IMR-90 (cell line): Measurements from ENCODE around the gene TNIP1. TPM values are rescaled to one million over a fixed set of nuclear protein-coding genes. Genes with fewer than 3 reads are reported as not detected.

Experiments
- ATAC-seq: fragments of 200-7000 bp; cut with Tn5 transposase; 2 replicates; pipeline ENCODE4 v1.9.1; 2020; ENCODE audit warnings: low read depth, mild to moderate bottlenecking, moderate library complexity
- BruUV-seq: library from RNA; stranded (reverse); fragments of 400-500 nt; replicated peaks from 2 replicates; lab custom pipeline; 2021; lab: Mats Ljungman, UMichigan
- CTCF ChIA-PET: fragments of 300-600 bp; formaldehyde crosslinking; extraction: SDS; loops from one replicate; lab custom pipeline; 2021; ENCODE audit warnings: antibody characterized with exemption; lab: Yijun Ruan, JAX
- POLR2A ChIA-PET: fragments of 300-600 bp; sonication (Branson Sonifier 250); formaldehyde crosslinking; loops from one replicate; lab custom pipeline; 2022; ENCODE audit warnings: antibody characterized with exemption; ENCODE audit not compliant: unreplicated experiment; lab: Charles Lee
- DNase-seq: peaks from one replicate; pipeline ENCODE4 v3.0.0; 2013
- H2AFZ ChIP-seq: replicated peaks from 2 replicates; pipeline ENCODE3; 2013; ENCODE audit warnings: low read length, mild to moderate bottlenecking; ENCODE audit not compliant: poor library complexity
- H2AK5ac ChIP-seq: 2 replicates; pipeline ENCODE4 v1.6.1; 2013; ENCODE audit warnings: low read depth, low read length, inconsistent platforms
- H2AK9ac ChIP-seq: replicated peaks from 2 replicates; pipeline ENCODE3; 2013; ENCODE audit warnings: mild to moderate bottlenecking, low read depth, low read length, moderate library complexity; ENCODE audit not compliant: poor library complexity
- H2BK120ac ChIP-seq: 2 replicates; pipeline ENCODE4 v1.6.1; 2013; ENCODE audit warnings: low read depth, low read length, inconsistent platforms
- H2BK15ac ChIP-seq: 3 replicates; pipeline ENCODE4 v1.6.1; 2013; ENCODE audit warnings: low read depth, low read length, inconsistent platforms
- H2BK20ac ChIP-seq: 2 replicates; pipeline ENCODE4 v1.6.1; 2013; ENCODE audit warnings: low read depth, mild to moderate bottlenecking, inconsistent platforms, low read length, moderate library complexity
- H2BK5ac ChIP-seq: 2 replicates; pipeline ENCODE4 v1.6.1; 2013; ENCODE audit warnings: mild to moderate bottlenecking, low read depth, low read length, inconsistent platforms; ENCODE audit not compliant: poor library complexity, severe bottlenecking
- H3K14ac ChIP-seq: replicated peaks from 2 replicates; pipeline ENCODE4 v1.6.1; 2013; ENCODE audit warnings: low read depth, low read length, inconsistent platforms
- H3K18ac ChIP-seq: 2 replicates; pipeline ENCODE4 v1.6.1; 2013; ENCODE audit warnings: low read depth, low read length, control low read depth
- H3K23ac ChIP-seq: 2 replicates; pipeline ENCODE4 v1.6.1; 2013; ENCODE audit warnings: low read depth, low read length, inconsistent platforms
- H3K27ac ChIP-seq: 2 replicates; pipeline ENCODE4 v1.5.1; 2013; ENCODE audit warnings: mild to moderate bottlenecking, control low read depth, low read length; ENCODE audit not compliant: insufficient read depth
- H3K27me3 ChIP-seq: 2 replicates; pipeline ENCODE4 v1.6.1; 2013; ENCODE audit warnings: low read length; ENCODE audit not compliant: control insufficient read depth, insufficient read depth
- H3K36me3 ChIP-seq: 2 replicates; pipeline ENCODE4 v1.6.1; 2013; ENCODE audit warnings: low read length, mixed read lengths; ENCODE audit not compliant: control insufficient read depth, insufficient read depth
- H3K4ac ChIP-seq: 2 replicates; pipeline ENCODE4 v1.6.1; 2013; ENCODE audit warnings: low read depth, low read length, inconsistent platforms
- H3K4me1 ChIP-seq: 2 replicates; pipeline ENCODE4 v1.6.1; 2013; ENCODE audit warnings: low read length, mixed read lengths; ENCODE audit not compliant: control insufficient read depth, insufficient read depth
- H3K4me2 ChIP-seq: 2 replicates; pipeline ENCODE4 v1.6.1; 2013; ENCODE audit warnings: low read depth, mild to moderate bottlenecking, control low read depth, low read length, moderate library complexity
- H3K4me3 ChIP-seq: 2 replicates; pipeline ENCODE4 v1.5.1; 2013; ENCODE audit warnings: low read depth, mild to moderate bottlenecking, control low read depth, low read length, moderate library complexity; ENCODE audit not compliant: insufficient read depth
- H3K56ac ChIP-seq: 2 replicates; pipeline ENCODE4 v1.6.1; 2013; ENCODE audit warnings: low read length, inconsistent platforms; ENCODE audit not compliant: insufficient read depth; ENCODE audit errors: extremely low read depth
- H3K79me1 ChIP-seq, 2 experiments: 2 replicates each; pipeline ENCODE4 v1.6.1; 2013; ENCODE audit warnings: low read length in 2 of 2, inconsistent platforms in 1 of 2, low read depth in 1 of 2
- H3K9ac ChIP-seq: 2 replicates; pipeline ENCODE4 v1.6.1; 2013; ENCODE audit warnings: low read depth, low read length, control low read depth
- H3K9me1 ChIP-seq: 2 replicates; pipeline ENCODE4 v1.6.1; 2013; ENCODE audit warnings: low read length, inconsistent platforms; ENCODE audit not compliant: insufficient read depth
- H3K9me3 ChIP-seq: 2 replicates; pipeline ENCODE4 v1.6.1; 2013; ENCODE audit warnings: low read length; ENCODE audit not compliant: control insufficient read depth, insufficient read depth
- H4K20me1 ChIP-seq: 2 replicates; pipeline ENCODE4 v1.6.1; 2013; ENCODE audit warnings: low read length, inconsistent platforms; ENCODE audit not compliant: insufficient read depth
- H4K5ac ChIP-seq: 2 replicates; pipeline ENCODE4 v1.6.1; 2013; ENCODE audit warnings: mild to moderate bottlenecking, low read depth, low read length, control low read depth
- H4K8ac ChIP-seq, 2 experiments: 2 replicates each; pipeline ENCODE4 v1.6.1; 2013; ENCODE audit warnings: low read depth in 2 of 2, low read length in 2 of 2, control low read depth in 1 of 2, inconsistent platforms in 1 of 2
- H4K91ac ChIP-seq: 2 replicates; pipeline ENCODE4 v1.6.1; 2013; ENCODE audit warnings: low read depth, low read length, inconsistent platforms; ENCODE audit not compliant: insufficient read depth
- BHLHE40 ChIP-seq: fragments of 150-350 bp; IDR thresholded peaks from 2 replicates; pipeline ENCODE4 v1.6.1; 2016; ENCODE audit warnings: mild to moderate bottlenecking, low read depth, low read length
- CEBPB ChIP-seq: IDR thresholded peaks from 2 replicates; pipeline ENCODE4 v1.6.1; 2012; ENCODE audit warnings: low read depth, low read length, improper control_type of control experiment
- CHD1 ChIP-seq: IDR thresholded peaks from 2 replicates; pipeline ENCODE4 v1.6.1; 2012; ENCODE audit warnings: low read depth, low read length, improper control_type of control experiment
- CTCF ChIP-seq: conservative IDR thresholded peaks from 2 replicates; pipeline ENCODE4 v1.5.1; 2012; ENCODE audit warnings: mild to moderate bottlenecking, low read depth, low read length, improper control_type of control experiment
- ELK1 ChIP-seq: fragments of 150-350 bp; IDR thresholded peaks from 2 replicates; pipeline ENCODE4 v1.6.1; 2016; ENCODE audit warnings: low read depth, mild to moderate bottlenecking, low read length, moderate library complexity, borderline replicate concordance
- FOS ChIP-seq: fragments of 150-350 bp; IDR thresholded peaks from 2 replicates; pipeline ENCODE4 v1.6.1; 2016; ENCODE audit warnings: low read depth, low read length
- MAFK ChIP-seq: IDR thresholded peaks from 2 replicates; pipeline ENCODE4 v1.6.1; 2012; ENCODE audit warnings: low read depth, low read length, improper control_type of control experiment
- MAZ ChIP-seq: IDR thresholded peaks from 2 replicates; pipeline ENCODE4 v1.6.1; 2012; ENCODE audit warnings: low read depth, mild to moderate bottlenecking, low read length, improper control_type of control experiment, moderate library complexity, borderline replicate concordance
- NFE2L2 ChIP-seq: fragments of 150-350 bp; IDR thresholded peaks from 2 replicates; pipeline ENCODE4 v1.6.1; 2016; ENCODE audit warnings: low read depth, mild to moderate bottlenecking, low read length
- POLR2A ChIP-seq: IDR thresholded peaks from 2 replicates; pipeline ENCODE4 v1.6.1; 2012; ENCODE audit warnings: mild to moderate bottlenecking, low read depth, low read length
- RAD21 ChIP-seq: IDR thresholded peaks from 2 replicates; pipeline ENCODE4 v1.6.1; 2012; ENCODE audit warnings: low read length, improper control_type of control experiment
- RCOR1 ChIP-seq: IDR thresholded peaks from 2 replicates; pipeline ENCODE4 v1.6.1; 2012; ENCODE audit warnings: mild to moderate bottlenecking, low read length, improper control_type of control experiment; ENCODE audit not compliant: insufficient replicate concordance
- RFX5 ChIP-seq: IDR thresholded peaks from 2 replicates; pipeline ENCODE4 v1.8.0; 2012; ENCODE audit warnings: low read depth, mild to moderate bottlenecking, low read length, moderate library complexity
- SMC3 ChIP-seq: fragments of 150-350 bp; IDR thresholded peaks from 2 replicates; pipeline ENCODE4 v1.6.1; 2016; ENCODE audit warnings: low read depth, mild to moderate bottlenecking, antibody characterized with exemption, low read length, moderate library complexity
- USF2 ChIP-seq: fragments of 150-350 bp; IDR thresholded peaks from 2 replicates; pipeline ENCODE4 v1.6.1; 2017; ENCODE audit warnings: mild to moderate bottlenecking, antibody characterized with exemption, low read length, low read depth
- WGBS, 2 experiments: methylation state at CpG; one replicate each; pipeline versions ENCODE4 v1.1.5 to v1.1.7; 2013; ENCODE audit warnings: missing lambda C conversion rate in 2 of 2; ENCODE audit not compliant: insufficient read length in 1 of 2; ENCODE audit errors: extremely low coverage in 2 of 2; 5-methylcytosine and 5-hydroxymethylcytosine counted together
- dilution Hi-C: fragments of 300-500 bp; cut with HindIII; formaldehyde crosslinking; loops from one replicate; pipeline ENCODE4 v1.14.3; 2018; ENCODE audit warnings: low sequenced_read_pairs; ENCODE audit not compliant: unreplicated experiment
- in situ Hi-C: fragments of 300-500 bp; cut with MboI; formaldehyde crosslinking; loops from 3 replicates; pipeline ENCODE4 v1.14.3; 2019; ENCODE audit warnings: low sequenced_read_pairs, inconsistent platforms, mixed read lengths
- intact Hi-C: fragments of 100-400 bp; cut with micrococcal nuclease; formaldehyde crosslinking; loops from 2 replicates; pipeline ENCODE4 v1.10.0; 2022
- polyA plus RNA-seq, 3 experiments: library from polyadenylated mRNA; depleted of rRNA; stranded (reverse); fragments of >200 nt; gene quantifications; 2 replicates each; pipeline ENCODE4 v1.2.3, GENCODE V29; 2012; ENCODE audit warnings: low replicate concordance in 1 of 3
- total RNA-seq: library from RNA; depleted of rRNA; stranded (reverse); fragments of >200 nt; gene quantifications from 2 replicates; pipeline ENCODE4 v1.2.3, GENCODE V29; 2012

TNIP1 gene
- total and polyA plus RNA-seq, 2 of the 4 experiments (the other 2 are of a cell fraction) = 63.8 to 92.8 TPM

GRCh38 chr5:151107738-151108520, 27.1 kb upstream of the TNIP1 start:
- dilution Hi-C loops = no loop called here
- in situ Hi-C loops = no loop called here
- Histone ChIP-seq H3K14ac (no peak overlapping the region), H4K5ac (no peak overlapping the region), H3K56ac (no peak overlapping the region), H3K4me2 (no peak overlapping the region), H2AK9ac (peak overlapping the region; percentile 11), H2AK5ac (no peak overlapping the region), H3K4ac (no peak overlapping the region), H3K9ac (no peak overlapping the region), H4K91ac (no peak overlapping the region), H3K9me1 (peaks cover 26% of the 10 kb centered on the region), H3K4me3 (no peak overlapping the region), H2BK120ac (no peak overlapping the region), H3K23ac (no peak overlapping the region), H2BK20ac (no peak overlapping the region), H4K20me1 (peaks cover 10% of the 10 kb centered on the region; the same call in 1 of the 2 replicates), H2BK5ac (peak overlapping the region; percentile 7), H3K4me1 (peaks cover 16% of the 10 kb centered on the region), H3K18ac (no peak overlapping the region), H3K27me3 (no peaks in the 10 kb centered on the region), H3K36me3 (peaks cover 78% of the 10 kb centered on the region), H2BK15ac (no peak overlapping the region), H3K9me3 (no peaks in the 10 kb centered on the region), H3K79me1 (peaks cover 30 to 64% of the 10 kb centered on the region in 2 experiments), H2AFZ (no peak overlapping the region), H3K27ac (no peak overlapping the region), H4K8ac (no peak overlapping the region)
- intact Hi-C loops = no loop called here
- 79% methylated on average over 8 of the region's 11 CpGs; no CpG with 5 or more reads in 1 of the 2 experiments for WGBS, 2 experiments
- BruUV-seq = no TSS peak
- ATAC-seq = peak; percentile 45
- ChIA-PET CTCF (no interaction called here), POLR2A (no interaction called here)
- DNase-seq = peak; percentile 58
- TF ChIP-seq MAFK (no peak), FOS (no peak), POLR2A (no peak), RFX5 (no peak), CTCF (no peak), RCOR1 (no peak), CEBPB (no peak), ELK1 (no peak), SMC3 (no peak), NFE2L2 (no peak), CHD1 (no peak), RAD21 (no peak), BHLHE40 (no peak; the same call in 1 of the 2 replicates), MAZ (no peak), USF2 (no peak)
